GM23338 (cell line): Measurements from ENCODE around the gene MARCKS. TPM values are rescaled to one million over a fixed set of nuclear protein-coding genes. Genes with fewer than 3 reads are reported as not detected.

Experiments used
- ATAC-seq: fragments of 200-7000 bp; cut with Tn5 transposase; 3 replicates; pipeline ENCODE4 v1.9.1; 2020
- DNase-seq: peaks from one replicate; pipeline ENCODE4 v3.0.0-alpha.2; 2015; ENCODE audit warnings: low spot score
- H2AFZ ChIP-seq: fragments of 200-600 bp; sonication (generic); 2 replicates; pipeline ENCODE4 v1.8.0; 2016; ENCODE audit warnings: antibody characterized with exemption, mild to moderate bottlenecking, moderate library complexity
- H3F3A ChIP-seq: fragments of 200-600 bp; sonication (generic); replicated peaks from 2 replicates; pipeline ENCODE4 v1.8.0; 2017; ENCODE audit warnings: antibody characterized with exemption, mixed run types, low read depth
- H3K27ac ChIP-seq: fragments of 200-600 bp; sonication (generic); 2 replicates; pipeline ENCODE4 v1.6.1; 2016; ENCODE audit warnings: low read depth
- H3K27me3 ChIP-seq: fragments of 200-600 bp; sonication (generic); 2 replicates; pipeline ENCODE4 v1.8.0; 2016; ENCODE audit warnings: mild to moderate bottlenecking, mixed run types, moderate library complexity; ENCODE audit not compliant: insufficient read depth
- H3K36me3 ChIP-seq: fragments of 200-600 bp; sonication (generic); 2 replicates; pipeline ENCODE4 v1.8.0; 2016; ENCODE audit warnings: mild to moderate bottlenecking; ENCODE audit not compliant: insufficient read depth
- H3K4me1 ChIP-seq: fragments of 200-600 bp; sonication (generic); 2 replicates; pipeline ENCODE4 v1.8.0; 2016; ENCODE audit warnings: mild to moderate bottlenecking, moderate library complexity; ENCODE audit not compliant: insufficient read depth
- H3K4me2 ChIP-seq: fragments of 200-600 bp; sonication (generic); 2 replicates; pipeline ENCODE4 v1.7.1; 2017; ENCODE audit warnings: mixed run types
- H3K4me3 ChIP-seq: fragments of 200-600 bp; sonication (generic); 2 replicates; pipeline ENCODE4 v1.6.1; 2016; ENCODE audit warnings: mixed run types
- H3K79me2 ChIP-seq: fragments of 200-600 bp; sonication (generic); replicated peaks from 2 replicates; pipeline ENCODE4 v1.8.0; 2017; ENCODE audit warnings: mild to moderate bottlenecking; ENCODE audit not compliant: insufficient read depth
- H3K9me2 ChIP-seq: fragments of 200-600 bp; sonication (generic); 2 replicates; pipeline ENCODE4 v1.8.0; 2017; ENCODE audit not compliant: insufficient read depth
- H4K20me1 ChIP-seq: fragments of 200-600 bp; sonication (generic); replicated peaks from 2 replicates; pipeline ENCODE4 v1.8.0; 2017; ENCODE audit warnings: mild to moderate bottlenecking; ENCODE audit not compliant: insufficient read depth
- H3K27ac Mint-ChIP-seq: 2 replicates; pipeline ENCODE4 v1.8.0; 2020; ENCODE audit warnings: inconsistent platforms, mild to moderate bottlenecking, moderate library complexity, mixed read lengths
- H3K27me3 Mint-ChIP-seq: 3 replicates; pipeline ENCODE4 v1.8.0; 2022; ENCODE audit warnings: low read depth, mild to moderate bottlenecking, moderate library complexity, mixed read lengths, inconsistent platforms; ENCODE audit not compliant: insufficient read depth, poor library complexity
- H3K36me3 Mint-ChIP-seq: 3 replicates; pipeline ENCODE4 v1.8.0; 2021; ENCODE audit warnings: low read depth, mild to moderate bottlenecking, inconsistent platforms, moderate library complexity, mixed read lengths
- H3K4me1 Mint-ChIP-seq: 3 replicates; pipeline ENCODE4 v1.8.0; 2020; ENCODE audit warnings: mild to moderate bottlenecking, inconsistent platforms, mixed read lengths
- H3K4me3 Mint-ChIP-seq: 3 replicates; pipeline ENCODE4 v1.8.0; 2021; ENCODE audit warnings: moderate library complexity, mild to moderate bottlenecking, inconsistent platforms, mixed read lengths
- H3K9me3 Mint-ChIP-seq: 3 replicates; pipeline ENCODE4 v1.8.0; 2020; ENCODE audit warnings: moderate library complexity, mild to moderate bottlenecking, inconsistent platforms, mixed read lengths
- CREB1 ChIP-seq: fragments of 250-450 bp; sonication (Bioruptor Pico); IDR thresholded peaks from 2 replicates; pipeline ENCODE4 v1.5.0; 2020; ENCODE audit warnings: low read depth, mild to moderate bottlenecking, moderate library complexity
- CTCF ChIP-seq, 2 experiments: fragments of 200-600 bp in 1 of 2; sonication (generic) in 1 of 2; conservative IDR thresholded peaks; 2 replicates each; pipeline versions ENCODE4 v1.5.1 to v1.6.1; 2016 to 2017; ENCODE audit warnings: antibody characterized with exemption in 2 of 2, low read depth in 2 of 2, mild to moderate bottlenecking in 2 of 2, moderate library complexity in 1 of 2
- ETS1 ChIP-seq: IDR thresholded peaks from 2 replicates; pipeline ENCODE4 v1.6.1; 2016; ENCODE audit warnings: antibody characterized with exemption
- EZH2 ChIP-seq: fragments of 200-600 bp; sonication (generic); IDR thresholded peaks from one replicate; pipeline ENCODE4 v1.8.0; 2017; ENCODE audit warnings: antibody characterized with exemption, mild to moderate bottlenecking, low read depth; ENCODE audit not compliant: unreplicated experiment
- EZH2phosphoT487 ChIP-seq: fragments of 200-600 bp; sonication (generic); IDR thresholded peaks from one replicate; pipeline ENCODE4 v1.8.1; 2018; ENCODE audit warnings: antibody characterized with exemption; ENCODE audit not compliant: unreplicated experiment
- JUNB ChIP-seq: IDR thresholded peaks from one replicate; pipeline ENCODE4 v1.6.1; 2016; ENCODE audit warnings: antibody characterized with exemption; ENCODE audit not compliant: unreplicated experiment
- NANOG ChIP-seq: IDR thresholded peaks from 2 replicates; pipeline ENCODE4 v1.6.1; 2016; ENCODE audit warnings: antibody characterized with exemption, borderline replicate concordance
- POLR2AphosphoS5 ChIP-seq: IDR thresholded peaks from 2 replicates; pipeline ENCODE4 v1.6.1; 2016; ENCODE audit warnings: antibody characterized with exemption, low read depth
- REST ChIP-seq: IDR thresholded peaks from one replicate; pipeline ENCODE4 v1.6.1; 2018; ENCODE audit warnings: antibody characterized with exemption; ENCODE audit not compliant: unreplicated experiment
- STAT1 ChIP-seq: IDR thresholded peaks from one replicate; pipeline ENCODE4 v1.6.1; 2016; ENCODE audit warnings: antibody characterized with exemption; ENCODE audit not compliant: unreplicated experiment
- ZNF114 ChIP-seq: fragments of 250-450 bp; sonication (Bioruptor Pico); IDR thresholded peaks from 2 replicates; pipeline ENCODE4 v1.5.0; 2020; ENCODE audit warnings: mild to moderate bottlenecking, moderate library complexity
- ZNF331 ChIP-seq: fragments of 250-450 bp; sonication (Bioruptor Pico); IDR thresholded peaks from 2 replicates; pipeline ENCODE4 v1.5.0; 2020; ENCODE audit warnings: low read depth, mild to moderate bottlenecking, moderate library complexity
- ZNF462 ChIP-seq: fragments of 250-450 bp; sonication (Bioruptor Pico); IDR thresholded peaks from 2 replicates; pipeline ENCODE4 v1.5.0; 2020; ENCODE audit warnings: mild to moderate bottlenecking, moderate library complexity
- polyA plus RNA-seq: library from polyadenylated mRNA; unstranded; fragments of >200 nt; fragmentation: Nextera tagmentation; extraction: Ambion mirVana; gene quantifications from 2 replicates; pipeline ENCODE4 v1.2.1, GENCODE V29; 2016
- total RNA-seq: library from RNA; depleted of rRNA; stranded (reverse); fragments of >200 nt; shearing (Covaris generic); gene quantifications from 2 replicates; pipeline ENCODE4 v1.2.3, GENCODE V29; 2014

The MARCKS gene
- total and polyA plus RNA-seq, 2 experiments from 2014 or later, result 71.5 to 85.9 TPM

- Histone ChIP-seq H3K4me3 (no peak overlapping the region), H2AFZ (no peak overlapping the region), H3F3A (no peaks in the 10 kb centered on the region), H4K20me1 (no peaks in the 10 kb centered on the region; the same call in 1 of the 2 replicates), H3K4me2 (no peak overlapping the region), H3K9me2 (no peaks in the 10 kb centered on the region), H3K4me1 (no peaks in the 10 kb centered on the region), H3K79me2 (no peaks in the 10 kb centered on the region), H3K27me3 (no peaks in the 10 kb centered on the region), H3K27ac (no peak overlapping the region), H3K36me3 (no peaks in the 10 kb centered on the region; the same call in 1 of the 2 replicates)
- H3K36me3 Mint-ChIP-seq, result no peaks in the 10 kb centered on the region
- no peak overlapping the region for H3K27ac Mint-ChIP-seq
- no peak for ATAC-seq
- TF ChIP-seq CREB1, result no peak
- TF ChIP-seq CTCF (conservative IDR thresholded peaks at IDR 0.05; ENCODE audit: low read depth in 2 of 2), result no peak
- no peak for TF ChIP-seq NANOG
- no peak for TF ChIP-seq ETS1
- TF ChIP-seq EZH2, result no peak
- TF ChIP-seq ZNF462 (CRISPR knock-in tag), result no peak
- TF ChIP-seq EZH2phosphoT487, result no peak
- TF ChIP-seq STAT1, result no peak
- no peak for TF ChIP-seq ZNF331
- no peak for TF ChIP-seq ZNF114 (CRISPR knock-in tag)
- no peak for TF ChIP-seq REST
- TF ChIP-seq JUNB, result no peak
- no peak for TF ChIP-seq POLR2AphosphoS5
- DNase-seq, result no peak
- no peaks in the 10 kb centered on the region for H3K27me3 Mint-ChIP-seq
- no peaks in the 10 kb centered on the region for H3K9me3 Mint-ChIP-seq
- no peaks in the 10 kb centered on the region for H3K4me1 Mint-ChIP-seq
- no peak overlapping the region for H3K4me3 Mint-ChIP-seq
Measured at GRCh38 chr6:113884011-113884410, 26.9 kb downstream of the MARCKS start.
